CD4-positive, alpha-beta T cell treated with Interleukin-6 at 100 ng/mL for 8 hours (primary cell): ENCODE results near the gene CASZ1.
A peak's percentile ranks its signal among the peaks of the same experiment; 100 is the strongest.

Source experiments
- DNase-seq: peaks from one replicate; pipeline ENCODE4 v3.0.0-alpha.2; 2020; ENCODE audit warnings: mixed read lengths, low spot score

The CASZ1 gene

DNA sequence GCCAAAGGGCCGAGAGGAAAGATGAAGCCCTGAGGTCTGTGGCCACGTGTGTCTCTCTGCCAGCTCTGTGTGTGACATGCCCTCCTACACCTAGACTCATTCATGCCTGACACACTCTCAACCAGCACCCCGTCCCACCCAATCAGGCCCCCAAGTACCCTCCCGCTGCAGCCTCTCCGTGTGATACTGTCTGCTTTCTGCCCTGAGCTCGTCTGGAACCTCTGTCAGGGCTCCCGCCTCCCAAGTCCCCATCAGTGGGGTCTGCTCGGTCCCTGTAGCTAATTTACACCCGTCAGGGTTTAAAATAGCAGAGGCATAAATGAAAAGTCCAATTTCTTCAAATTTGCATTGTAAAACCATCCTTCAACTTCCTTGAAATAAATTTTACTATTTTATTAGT lies 20.7 kb downstream of the CASZ1 start:
- no peak for DNase-seq

DNA sequence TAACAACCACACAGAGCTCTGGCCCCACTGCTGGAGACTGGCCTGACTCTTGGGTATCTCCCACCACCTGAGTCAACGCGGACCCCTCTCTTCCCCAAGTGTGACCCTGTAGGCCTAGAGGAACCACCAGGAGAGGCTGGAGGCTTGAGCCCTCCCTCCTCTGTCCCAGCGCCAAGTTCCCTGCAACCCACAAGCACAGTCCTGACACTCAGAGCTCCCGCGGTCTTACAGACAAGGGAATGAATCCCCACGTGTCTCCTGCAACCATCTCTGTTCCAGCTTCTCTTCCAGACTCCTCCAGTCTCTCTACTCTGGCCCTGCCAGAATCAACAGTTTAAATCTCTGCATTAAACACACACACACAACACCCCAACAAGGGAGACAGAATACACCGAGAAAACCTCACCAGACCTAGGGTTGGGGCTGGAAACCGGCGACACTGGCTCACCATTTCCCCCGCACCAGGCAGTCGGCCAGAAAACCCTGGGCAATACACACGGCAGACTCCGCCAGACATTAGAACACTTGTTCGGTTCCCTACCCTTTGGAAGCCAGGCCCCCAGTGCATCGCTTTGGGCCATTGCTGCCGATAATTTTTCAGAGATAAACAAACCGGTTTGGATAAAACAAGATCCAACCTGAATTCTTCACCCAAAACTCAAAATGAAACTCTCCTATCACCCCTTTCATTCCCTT lies 21.7 kb downstream of the CASZ1 start:
- DNase-seq: no peak

DNA sequence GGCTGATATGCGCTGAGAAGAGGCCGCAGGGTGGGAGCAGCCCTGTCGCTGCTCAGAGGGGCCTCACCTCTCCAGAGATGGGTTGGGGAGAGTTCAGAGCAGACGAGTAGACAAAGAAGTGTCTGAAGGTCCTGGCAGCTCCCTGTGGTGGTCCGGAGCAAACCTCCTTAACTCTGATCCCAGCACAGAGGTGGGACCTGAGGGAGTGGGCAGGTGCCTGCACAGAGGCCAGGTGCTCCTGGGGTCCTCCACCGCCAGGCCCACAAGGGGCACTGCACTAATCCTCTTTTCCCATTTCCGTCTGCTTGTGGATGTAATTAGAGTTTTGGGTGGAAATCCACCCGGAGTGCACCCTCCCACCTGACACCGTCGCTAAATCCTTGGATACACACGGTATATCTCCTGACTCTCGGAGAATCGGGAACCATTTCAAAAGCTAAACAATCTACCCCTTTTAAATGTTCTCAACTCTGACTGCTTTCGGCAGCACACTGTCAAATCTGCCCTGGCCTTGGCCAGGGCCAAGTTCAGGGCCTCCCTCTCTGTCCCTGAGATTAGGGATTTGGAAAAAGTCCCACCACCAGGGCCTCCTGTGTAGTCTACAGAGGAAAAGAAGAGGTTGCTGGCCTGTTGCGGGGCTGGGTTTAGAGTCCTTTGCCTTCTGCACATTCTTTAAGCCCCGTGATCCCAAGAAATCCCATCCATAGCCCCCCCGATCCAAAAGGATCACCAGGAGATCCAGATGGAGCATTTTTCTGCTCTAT lies 22.4 kb downstream of the CASZ1 start:
- no peak for DNase-seq

DNA sequence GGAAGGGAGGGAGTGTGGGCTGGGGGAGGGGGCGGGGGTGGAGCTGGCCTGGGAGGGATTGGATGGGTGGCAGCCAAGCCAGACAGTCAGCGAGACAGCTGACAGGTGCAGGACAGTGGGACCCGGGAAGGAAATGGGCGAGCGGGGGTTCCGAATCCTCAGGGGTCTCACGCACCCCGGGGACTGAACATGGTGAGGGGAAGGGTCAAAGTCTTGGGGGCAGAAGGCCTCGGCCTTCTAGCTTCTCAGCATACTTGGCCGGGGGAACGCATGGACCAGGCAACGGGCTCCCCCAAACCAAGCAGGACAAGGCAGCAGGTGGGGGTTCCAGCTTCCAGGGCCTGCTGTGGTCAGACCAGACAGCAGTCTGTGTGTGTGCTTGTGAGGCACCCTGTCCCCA lies 23.1 kb downstream of the CASZ1 start:
- no peak for DNase-seq

DNA sequence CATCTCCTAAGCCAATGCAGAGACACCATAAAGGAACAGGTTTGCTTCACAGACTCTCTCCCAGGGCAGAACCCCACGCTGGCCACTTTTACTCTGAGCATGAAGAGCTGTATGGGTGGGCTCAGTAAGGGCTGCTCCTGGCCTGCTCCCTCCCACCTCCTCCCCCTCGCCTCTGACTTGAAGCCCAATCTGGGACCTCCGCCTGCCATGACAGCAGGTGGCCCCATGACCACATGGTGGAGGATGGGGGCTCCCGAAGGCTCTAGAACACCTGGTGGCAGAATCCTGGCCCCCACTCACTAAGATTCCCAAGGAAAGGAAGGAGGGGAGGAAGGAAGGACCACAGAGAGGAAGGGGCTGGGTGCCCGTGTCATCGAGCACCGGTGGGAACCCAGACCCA lies 23.7 kb downstream of the CASZ1 start:
- no peak for DNase-seq

DNA sequence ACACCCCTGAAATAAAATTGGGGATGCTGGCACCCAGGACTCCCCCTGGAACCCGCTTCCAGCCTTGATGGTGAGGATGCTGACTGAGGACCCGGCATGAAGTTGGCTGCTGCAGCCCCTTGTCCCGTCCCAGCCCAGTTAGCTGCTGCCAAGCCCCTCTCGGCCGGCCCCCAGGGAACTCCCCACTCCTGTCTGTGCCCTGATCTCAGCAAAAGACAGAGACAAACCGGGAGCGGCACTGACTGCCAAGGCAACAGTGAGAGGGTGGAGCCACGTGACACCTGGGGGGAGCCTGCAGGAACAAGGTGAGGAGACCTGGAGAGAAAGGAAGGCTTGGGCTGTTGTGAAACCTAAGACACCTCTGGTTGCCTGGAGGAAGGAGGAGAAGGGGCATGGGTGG lies 24.7 kb downstream of the CASZ1 start:
- DNase-seq: no peak

DNA sequence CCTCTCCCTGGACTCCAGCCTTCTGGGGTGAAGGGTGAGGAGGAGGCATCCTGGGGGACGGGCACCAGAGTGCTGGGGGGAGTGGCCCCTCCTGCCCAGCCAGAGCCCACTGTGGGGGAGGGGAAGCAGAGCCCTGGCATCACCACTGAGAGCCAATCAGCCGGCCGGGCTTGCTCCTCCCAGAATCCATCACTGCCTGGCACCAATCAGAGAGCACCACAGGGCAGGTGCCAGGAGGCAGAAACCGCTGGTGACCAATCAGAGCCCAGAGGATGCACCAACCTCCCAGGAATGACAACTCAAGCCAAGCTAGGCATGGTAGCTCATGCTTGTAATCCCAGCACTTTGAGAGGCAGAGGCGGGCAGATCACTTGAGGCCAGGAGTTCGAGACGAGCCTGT lies 27.9 kb downstream of the CASZ1 start:
- no peak for DNase-seq

DNA sequence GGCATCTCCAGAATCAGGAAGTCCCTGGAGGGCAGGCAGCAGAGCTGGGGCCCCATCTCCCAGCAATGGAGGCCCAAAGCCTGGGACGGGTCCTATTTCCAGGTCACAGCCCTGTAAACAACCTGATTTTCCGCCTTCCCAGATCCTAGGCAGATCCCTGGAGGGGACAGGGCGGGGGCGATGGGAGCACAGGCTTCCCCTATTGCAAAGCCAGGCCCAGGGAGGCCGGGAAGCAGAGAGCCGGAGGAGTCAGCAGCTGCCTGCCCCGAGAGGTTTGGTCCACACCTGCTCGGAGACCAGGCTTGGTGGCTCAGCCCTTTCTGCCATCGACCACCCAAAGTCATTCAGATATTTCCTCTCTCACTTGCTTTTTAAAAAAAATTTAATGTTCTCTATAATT lies 29.2 kb downstream of the CASZ1 start:
- no peak for DNase-seq

DNA sequence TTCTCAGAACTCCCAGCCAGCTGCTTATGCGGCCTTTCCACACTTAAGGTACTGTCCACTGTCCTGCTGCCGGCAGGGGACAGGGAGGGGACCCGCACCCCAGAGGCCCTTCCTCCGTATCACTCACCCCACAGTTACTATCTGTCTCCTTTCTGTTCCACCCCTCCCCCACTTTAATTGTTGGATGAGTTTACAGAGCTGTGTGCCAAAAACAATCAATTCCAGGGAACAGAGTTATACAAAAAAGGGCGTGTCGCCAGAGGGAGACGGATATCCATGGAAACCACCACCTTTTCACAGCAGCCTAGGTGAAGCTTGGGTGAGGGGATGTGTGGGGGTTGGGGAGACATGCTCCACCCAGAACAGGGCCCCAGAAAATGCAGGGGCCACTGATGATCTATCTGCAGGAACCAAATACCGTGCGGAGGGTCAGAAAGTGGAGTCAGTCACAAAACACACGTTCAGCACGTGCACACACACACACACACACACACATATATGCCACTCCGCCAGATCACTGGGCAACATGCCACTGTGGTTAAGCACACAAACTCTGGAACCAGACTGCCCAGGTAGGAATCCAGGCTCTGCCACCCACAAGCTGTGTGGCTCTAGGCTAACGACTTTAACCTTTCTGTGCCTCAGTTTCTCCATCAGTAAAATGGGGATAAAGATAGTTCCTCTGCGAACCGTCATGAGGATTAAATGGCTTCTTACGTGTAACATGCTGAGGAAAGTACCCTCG lies 30.5 kb downstream of the CASZ1 start:
- no peak for DNase-seq

DNA sequence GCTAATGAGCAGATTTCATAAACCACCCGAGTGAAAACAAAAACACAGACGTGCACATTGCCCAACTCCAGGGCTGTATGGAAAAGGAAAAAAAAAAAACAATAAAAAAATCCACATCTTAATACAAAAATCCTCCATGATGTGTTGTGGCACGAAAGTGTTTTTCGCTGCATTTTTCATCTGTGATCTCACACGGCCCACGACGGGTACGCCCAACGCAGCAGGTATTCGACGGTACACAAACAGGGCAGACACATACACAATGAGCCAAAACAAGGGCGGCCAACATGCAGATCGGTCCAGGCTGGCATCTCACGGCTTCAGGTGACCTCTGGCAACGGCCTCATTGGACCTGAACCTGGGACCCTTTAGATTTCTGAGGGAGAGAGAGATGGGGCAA lies 31.1 kb downstream of the CASZ1 start:
- DNase-seq: no peak

DNA sequence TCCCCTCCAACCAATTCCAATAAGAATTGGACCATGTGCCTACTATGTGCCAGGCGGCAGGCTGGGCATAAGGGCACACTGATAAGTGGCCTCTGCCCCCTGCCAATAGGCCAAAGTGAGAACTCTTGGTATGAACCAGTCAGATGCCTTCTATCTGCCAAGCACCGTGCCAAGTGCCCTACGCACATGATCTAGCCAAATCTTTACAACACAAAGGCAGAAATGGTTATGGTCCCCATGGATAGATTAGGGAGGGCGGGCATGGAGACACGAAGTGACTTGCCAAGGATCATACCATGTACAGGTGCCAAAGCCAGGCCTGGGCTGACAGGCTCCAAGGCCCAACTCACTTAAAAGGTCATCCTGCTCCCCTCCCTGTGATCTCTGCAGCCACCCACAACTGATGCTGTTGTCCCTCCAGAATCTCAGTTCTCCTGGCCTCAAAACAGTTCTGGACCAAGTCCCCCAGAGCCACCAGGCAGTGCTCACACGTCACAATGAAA lies 32.1 kb downstream of the CASZ1 start:
- no peak for DNase-seq

DNA sequence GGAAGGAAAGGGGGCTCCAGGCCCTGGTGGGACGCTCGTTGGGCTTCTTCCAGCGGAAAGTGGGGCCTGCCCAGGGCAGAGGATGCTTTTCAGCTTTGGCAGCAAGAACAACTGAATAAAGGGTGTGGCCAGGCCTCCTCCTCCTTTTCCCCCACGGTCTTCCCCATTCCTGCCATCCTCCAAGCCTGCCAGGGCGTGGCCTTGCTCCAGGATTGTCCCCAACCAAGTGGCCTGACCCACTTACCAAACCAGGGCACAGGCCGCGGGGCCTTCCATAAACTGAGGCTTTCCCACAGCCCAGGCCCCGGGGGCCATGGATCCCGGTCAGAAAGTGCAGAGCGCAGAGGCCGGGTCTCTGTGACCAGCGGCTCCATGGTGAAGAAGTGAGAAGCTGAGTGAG lies 33.6 kb downstream of the CASZ1 start:
- DNase-seq: no peak

DNA sequence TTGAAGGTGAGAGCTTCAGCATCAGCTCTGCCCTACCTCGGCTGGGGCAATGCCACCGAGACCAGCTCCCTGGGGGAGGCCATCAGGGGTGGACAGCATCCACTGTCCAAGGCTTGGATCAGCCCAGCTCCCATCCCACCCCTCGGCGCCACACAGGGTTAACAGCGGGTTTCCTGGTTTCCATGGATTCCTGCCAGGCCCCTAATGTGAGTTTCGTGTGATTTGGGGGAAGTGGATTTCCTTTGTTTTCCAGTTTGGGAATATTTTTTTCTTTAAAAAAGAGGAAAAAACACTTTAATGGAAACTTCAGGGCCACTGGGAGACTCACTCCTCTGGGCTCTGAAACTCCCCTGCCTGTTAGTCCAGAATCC lies 34.3 kb downstream of the CASZ1 start:
- no peak for DNase-seq

DNA sequence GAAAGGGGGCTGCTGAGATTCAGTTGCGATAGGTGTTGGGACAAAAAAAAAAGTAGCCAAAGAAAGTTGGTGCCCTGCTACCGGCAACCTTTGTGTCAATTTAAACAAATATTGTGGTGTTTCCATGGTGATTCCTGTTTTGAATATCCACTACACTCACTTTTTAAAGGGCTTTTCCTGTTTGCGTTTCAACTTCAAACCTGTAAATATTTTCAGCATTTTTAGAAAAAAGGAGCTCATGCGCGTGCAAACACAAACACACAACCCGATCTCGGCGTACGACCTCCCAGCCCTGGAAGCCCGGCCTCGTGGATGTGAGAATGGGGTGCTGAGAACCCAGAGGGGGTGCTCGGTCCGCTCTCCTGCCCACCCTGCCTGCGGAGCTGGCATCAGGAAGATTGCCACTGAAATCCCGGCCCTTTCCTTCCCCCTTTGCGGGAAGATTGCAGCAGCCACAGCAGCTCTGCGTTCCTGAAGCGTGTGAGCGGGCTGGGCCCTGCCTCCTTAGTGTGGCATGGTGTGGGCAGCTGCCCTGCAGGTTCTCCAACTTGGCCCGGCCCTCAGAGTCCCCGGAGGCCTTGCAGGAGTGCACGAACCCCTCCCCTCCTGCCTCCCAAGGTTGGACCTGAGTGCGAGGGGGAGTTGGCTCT lies 34.8 kb downstream of the CASZ1 start:
- no peak for DNase-seq

DNA sequence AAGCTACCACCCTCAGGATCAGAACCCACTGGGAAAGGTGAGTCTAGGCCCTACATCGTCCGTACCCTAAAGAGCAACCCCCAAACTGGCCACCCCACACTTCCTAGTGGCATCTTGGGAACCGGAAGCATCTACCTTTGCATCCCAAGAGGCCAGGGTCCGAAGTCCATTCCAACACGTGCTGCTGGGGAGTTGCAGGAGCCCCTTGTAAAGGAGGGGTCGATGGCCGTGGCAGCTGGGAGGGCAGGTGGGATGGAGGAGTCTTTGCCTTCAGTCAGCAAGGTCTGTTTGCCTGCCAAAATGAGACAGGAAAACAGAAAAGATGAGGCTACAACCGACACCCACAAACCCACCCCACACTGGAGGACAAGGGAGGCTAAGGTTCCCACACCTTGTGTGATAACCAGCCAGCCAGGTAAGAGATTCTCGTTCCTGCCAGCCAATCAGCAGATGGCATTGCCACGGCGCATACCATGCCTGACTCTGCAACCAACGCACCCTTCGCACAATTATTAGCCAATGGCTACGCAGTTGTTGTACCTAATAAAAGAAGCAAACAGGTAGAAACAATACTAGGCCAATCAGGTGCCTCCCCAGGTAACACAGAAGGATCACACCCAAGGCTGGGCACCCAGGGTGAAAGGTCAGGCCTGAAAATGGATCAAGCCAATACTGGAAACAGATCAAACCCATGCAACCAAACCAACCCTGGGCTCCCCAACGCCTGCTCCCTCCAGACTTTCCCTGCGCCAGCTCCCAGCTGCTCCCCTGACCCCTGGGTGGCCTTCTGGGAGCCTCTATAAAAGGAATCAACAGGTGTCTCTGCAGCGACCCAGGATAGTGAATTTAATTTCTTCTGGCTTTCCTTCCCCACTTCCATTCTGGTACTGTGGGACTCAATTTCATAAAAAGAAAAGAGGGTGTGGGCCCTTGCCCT lies 35.6 kb downstream of the CASZ1 start:
- DNase-seq: no peak

DNA sequence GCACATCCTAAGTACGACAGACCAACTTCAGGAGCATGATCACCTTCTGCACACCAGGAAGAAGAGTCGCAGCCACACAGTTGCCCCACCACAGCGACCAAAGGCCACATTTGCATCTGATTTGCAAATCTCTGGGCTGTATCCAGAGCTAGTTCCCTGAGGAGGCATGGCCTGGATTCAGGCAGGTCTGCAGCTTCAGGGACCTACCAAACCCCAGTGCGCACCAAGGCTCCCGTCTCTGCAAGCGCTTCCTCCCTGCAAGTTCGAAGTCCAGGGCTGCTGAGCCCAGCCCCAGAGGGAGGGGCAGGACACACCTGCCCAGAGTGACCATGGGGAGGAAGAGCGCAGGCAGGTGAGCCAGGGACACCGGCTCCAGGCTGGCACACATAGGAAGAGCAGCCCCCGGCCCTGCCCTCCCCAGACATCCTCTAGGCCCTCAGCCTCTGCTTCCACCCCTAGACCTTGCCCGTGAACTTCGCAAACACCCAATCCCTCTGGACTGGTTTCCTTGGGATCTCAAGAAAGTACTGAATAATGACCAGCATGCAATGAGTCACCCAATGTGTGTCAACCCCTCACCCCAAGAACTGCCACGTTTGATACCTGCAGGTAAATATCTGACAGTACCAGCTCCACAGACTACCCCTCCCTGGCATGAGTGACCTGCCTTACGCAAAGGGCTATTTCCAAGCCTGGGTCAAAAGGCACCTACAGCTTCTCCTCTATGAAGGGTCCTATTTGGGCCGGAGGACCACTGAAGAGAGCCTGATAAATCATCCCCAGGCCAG lies 36.8 kb downstream of the CASZ1 start:
- no peak for DNase-seq

DNA sequence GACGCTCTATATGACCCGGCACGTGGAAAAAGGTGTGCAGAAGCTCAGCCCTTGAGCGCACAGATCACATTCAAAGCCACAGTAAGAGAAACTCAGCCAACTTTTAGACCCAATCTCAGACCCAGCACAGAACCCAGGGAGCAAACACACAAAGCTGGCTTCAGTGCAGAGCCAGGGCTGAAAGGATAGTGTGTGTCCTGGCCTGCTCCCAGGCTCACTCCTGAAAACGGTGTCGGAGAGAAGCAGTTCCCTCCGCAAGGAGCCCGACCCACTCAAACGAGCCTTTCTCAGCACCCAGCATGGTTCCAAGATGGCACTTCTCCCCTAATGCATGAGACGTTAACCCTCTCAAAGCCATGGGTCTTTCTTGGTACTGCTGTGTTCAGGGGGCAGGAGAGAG lies 39.6 kb downstream of the CASZ1 start:
- no peak for DNase-seq

DNA sequence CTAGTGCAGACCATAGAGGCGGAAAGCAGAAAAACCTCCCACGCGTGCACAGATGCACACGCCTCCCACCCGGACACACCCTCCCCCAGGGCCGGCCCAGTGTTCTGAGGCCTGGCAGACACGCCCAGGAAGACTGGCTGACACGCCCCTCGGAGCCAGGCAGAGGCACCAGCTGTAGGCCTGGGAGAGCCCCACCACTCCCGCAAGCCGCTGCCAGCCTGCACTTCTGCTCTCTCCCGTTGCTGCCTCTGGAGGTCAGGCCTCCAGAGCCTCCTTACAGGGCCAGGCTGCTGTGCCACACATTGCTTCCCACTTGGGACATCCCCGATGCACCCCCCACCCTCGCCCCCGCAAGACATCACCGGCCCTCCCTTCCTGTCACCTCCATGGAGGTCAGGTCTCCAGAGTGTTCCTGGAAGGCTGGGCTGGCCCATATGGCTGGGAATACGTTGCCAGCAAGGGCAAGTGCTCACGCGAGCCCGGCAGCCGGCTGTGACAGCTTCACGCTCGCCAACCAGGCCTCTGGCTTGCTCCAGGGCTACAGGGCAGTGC lies 40.4 kb downstream of the CASZ1 start:
- DNase-seq: peak; percentile 63

DNA sequence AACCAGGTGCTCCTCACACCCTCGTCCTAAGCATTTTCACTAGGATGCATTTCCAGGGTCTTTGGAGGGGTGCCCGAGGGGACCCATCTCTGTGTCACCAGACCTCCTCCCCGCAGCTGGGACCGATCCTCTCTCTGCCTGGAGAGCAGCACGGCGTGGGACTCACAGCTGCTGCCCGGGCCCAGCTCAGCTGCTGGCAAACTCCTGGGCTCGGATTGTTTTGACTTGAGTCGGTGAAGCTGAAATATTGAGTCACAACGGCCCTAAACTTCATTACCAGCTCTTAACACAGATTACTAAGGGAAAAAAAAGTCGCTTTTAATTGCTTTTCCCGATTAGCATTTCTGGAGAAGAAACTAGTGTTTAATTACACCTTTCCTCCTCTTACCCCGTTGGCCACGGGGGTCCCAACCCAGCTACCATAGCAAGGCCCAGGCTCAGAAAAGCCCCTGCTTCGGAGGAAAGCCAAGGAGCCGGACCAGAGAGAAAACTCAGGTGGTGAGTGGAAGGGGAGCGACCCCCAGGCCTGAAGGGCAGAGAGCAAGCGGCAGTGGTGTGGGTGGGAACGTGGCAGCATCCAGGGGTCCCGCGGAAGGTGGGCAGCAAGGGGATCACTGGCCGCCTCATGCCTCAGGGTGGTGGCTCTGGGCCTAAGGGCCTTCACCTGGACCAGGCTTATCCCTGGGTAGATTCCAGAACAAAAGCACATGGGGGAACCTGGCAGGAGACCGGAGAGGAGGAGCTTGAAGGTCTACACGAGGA lies 41.7 kb downstream of the CASZ1 start:
- no peak for DNase-seq

DNA sequence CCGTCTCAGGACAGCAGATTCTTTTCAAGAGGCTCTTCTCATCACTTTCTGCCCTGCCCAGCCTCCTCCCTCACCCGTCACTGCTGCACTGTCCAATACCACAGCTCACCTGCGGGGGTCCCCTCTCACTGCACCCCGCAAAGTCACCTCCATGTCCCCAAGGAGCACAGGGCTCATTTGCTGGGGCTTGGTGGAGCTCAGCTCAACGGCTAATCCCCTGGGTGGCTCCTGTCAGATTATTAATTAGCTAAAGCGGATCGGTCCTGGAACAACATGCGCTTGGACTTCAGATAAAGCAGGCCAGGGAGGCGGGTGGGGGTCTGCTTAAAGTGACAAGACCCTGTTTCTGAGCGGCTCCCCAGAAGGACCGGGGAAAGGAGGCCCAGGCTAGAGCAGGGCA lies 43.1 kb downstream of the CASZ1 start:
- DNase-seq: no peak
